Measurements from ENCODE around the gene FYN.

GRCh38 chr6:111633822-111634221 is 239.4 kb downstream of the FYN start:
- TF ChIP-seq CTCF (conservative IDR thresholded peaks at IDR 0.05; ENCODE audit: low read depth, low read length) (no peak), EZH2 (IDR thresholded peaks at IDR 0.05; ENCODE audit: borderline replicate concordance, low read depth, low read length, poor library complexity, severe bottlenecking) (no peak)
